ENCODE data around the gene SNAP91. TPM values are rescaled to one million over a fixed set of nuclear protein-coding genes. Genes with fewer than 3 reads are reported as not detected.

SNAP91 gene
- total and polyA plus RNA-seq, 2 donors (not counting 3 experiments of a cell fraction or from before 2014, with no cell fraction given), result 1.3 to 1.5 TPM

- Histone ChIP-seq H3K4me2 (ENCODE audit: insufficient read depth, low read length) (no peak overlapping the region), H3K36me3 (ENCODE audit: control insufficient read depth in 2 of 2, extremely low read depth in 1 of 2, insufficient read depth in 2 of 2, low read length in 2 of 2) (no peaks in the 10 kb centered on the region), H3K4me1 (ENCODE audit: control insufficient read depth, extremely low read depth, insufficient read depth, low read length) (no peaks in the 10 kb centered on the region), H3K27ac (ENCODE audit: insufficient read depth, low read depth, low read length) (no peak overlapping the region), H3K79me2 (ENCODE audit: control insufficient read depth, insufficient read depth, low read length) (no peaks in the 10 kb centered on the region), H4K20me1 (replicated peaks; ENCODE audit: control insufficient read depth, extremely low read depth, insufficient read depth, low read length) (no peaks in the 10 kb centered on the region), H3K9me1 (replicated peaks; ENCODE audit: control insufficient read depth, extremely low read depth, insufficient read depth, low read length) (no peaks in the 10 kb centered on the region), H2AFZ (ENCODE audit: low read depth, low read length) (no peak overlapping the region), H3K27me3 (ENCODE audit: control insufficient read depth in 2 of 2, insufficient read depth in 2 of 2, low read length in 2 of 2) (no peaks in the 10 kb centered on the region), H3K9me3 (replicated peaks; ENCODE audit: control insufficient read depth, insufficient read depth, low read length) (no peaks in the 10 kb centered on the region), H3K4me3 (replicated peaks in 1 of 3; ENCODE audit: insufficient read depth in 1 of 3, low read depth in 1 of 3, low read length in 3 of 3) (no peak overlapping the region), H3K9ac (replicated peaks; ENCODE audit: extremely low read depth, insufficient read depth, low read length) (no peak overlapping the region)
- TF ChIP-seq MYC (IDR thresholded peaks at IDR 0.05; ENCODE audit: low read depth, low read length), result no peak
- TF ChIP-seq MAX (IDR thresholded peaks at IDR 0.05; ENCODE audit: insufficient read depth, insufficient read length), result no peak
- TF ChIP-seq CTCF (IDR thresholded peaks at IDR 0.05; ENCODE audit: extremely low read depth in 1 of 2, insufficient read depth in 1 of 2, low read depth in 1 of 2, low read length in 2 of 2), result no peak
- no peak for TF ChIP-seq POLR2A (IDR thresholded peaks at IDR 0.05; ENCODE audit: low read depth, low read length)
- no peak for TF ChIP-seq POLR2AphosphoS5 (IDR thresholded peaks at IDR 0.05; ENCODE audit: insufficient read depth, low read depth, low read length)
- no peak for TF ChIP-seq EZH2 (IDR thresholded peaks at IDR 0.05; ENCODE audit: borderline replicate concordance, low read depth, low read length, severe bottlenecking)
- TF ChIP-seq FOS (IDR thresholded peaks at IDR 0.05; ENCODE audit: borderline replicate concordance, insufficient read depth, low read length), result no peak
- no peak for TF ChIP-seq JUN (IDR thresholded peaks at IDR 0.05; ENCODE audit: borderline replicate concordance, insufficient read depth, insufficient read length, low read depth)
- no peak for TF ChIP-seq GATA2 (IDR thresholded peaks at IDR 0.05; ENCODE audit: insufficient read depth, insufficient read length, low read depth, low read length)
- FAIRE-seq (no peak), DNase-seq (ENCODE audit: low read depth, low spot score) (no peak)
- dilution Hi-C loops (cut with MboI; ENCODE audit: extremely low pct_ligation_motif_present, low sequenced_read_pairs), result no loop called here
- ChIA-PET CTCF (no interaction called here), POLR2A (no interaction called here)
- intact Hi-C loops (cut with micrococcal nuclease), result no loop called here
- no TSS peak for BruUV-seq (replicated peaks)
These were observed 70.9 kb downstream of the SNAP91 start for GRCh38 chr6:83637953-83638352.
